OCI-LY1 (cell line): Measurements from ENCODE around the gene HIVEP1.

Source experiments
- H2AFZ ChIP-seq: fragments of 200-600 bp; sonication (generic), shearing (Covaris generic); 2 replicates; pipeline ENCODE4 v1.6.0; 2014; ENCODE audit warnings: antibody characterized with exemption, mild to moderate bottlenecking, low read length
- H3F3A ChIP-seq: fragments of 200-600 bp; sonication (generic), shearing (Covaris generic); 2 replicates; pipeline ENCODE4 v1.6.0; 2014; ENCODE audit warnings: mild to moderate bottlenecking, antibody characterized with exemption, low read length, moderate library complexity; ENCODE audit not compliant: insufficient read depth
- H3K27ac ChIP-seq: fragments of 200-600 bp; sonication (generic); 2 replicates; pipeline ENCODE4 v1.5.1; 2014; ENCODE audit warnings: low read length, mixed run types, mild to moderate bottlenecking, low read depth; ENCODE audit not compliant: poor library complexity, severe bottlenecking
- H3K27me3 ChIP-seq: fragments of 200-600 bp; sonication (generic); 2 replicates; pipeline ENCODE4 v1.6.0; 2014; ENCODE audit warnings: antibody characterized with exemption, mild to moderate bottlenecking, low read length, moderate library complexity; ENCODE audit not compliant: insufficient read depth
- H3K36me3 ChIP-seq: fragments of 200-600 bp; sonication (generic); 2 replicates; pipeline ENCODE4 v1.6.1; 2014; ENCODE audit warnings: mild to moderate bottlenecking, antibody characterized with exemption, low read length, moderate library complexity, mixed read lengths; ENCODE audit not compliant: insufficient read depth
- H3K4me1 ChIP-seq: fragments of 200-600 bp; sonication (generic); 2 replicates; pipeline ENCODE4 v1.5.1; 2014; ENCODE audit warnings: mild to moderate bottlenecking, low read length, moderate library complexity; ENCODE audit not compliant: insufficient read depth, severe bottlenecking
- H3K4me2 ChIP-seq: fragments of 200-600 bp; sonication (generic), shearing (Covaris generic); 2 replicates; pipeline ENCODE4 v1.6.1; 2014; ENCODE audit warnings: low read length
- H3K4me3 ChIP-seq: fragments of 200-600 bp; sonication (generic); 2 replicates; pipeline ENCODE4 v1.5.1; 2014; ENCODE audit warnings: low read length, low read depth, mild to moderate bottlenecking, mixed read lengths; ENCODE audit not compliant: poor library complexity, severe bottlenecking
- H3K79me2 ChIP-seq: fragments of 200-600 bp; shearing (Covaris generic); 2 replicates; pipeline ENCODE4 v1.6.1; 2016; ENCODE audit warnings: mixed run types, low read length, mixed read lengths; ENCODE audit not compliant: insufficient read depth
- H3K9ac ChIP-seq: fragments of 200-600 bp; sonication (generic), shearing (Covaris generic); 2 replicates; pipeline ENCODE4 v1.6.1; 2014; ENCODE audit warnings: mild to moderate bottlenecking, low read length, mixed read lengths
- H3K9me2 ChIP-seq: fragments of 200-600 bp; sonication (generic), shearing (Covaris generic); 2 replicates; pipeline ENCODE4 v1.6.1; 2014; ENCODE audit warnings: low read depth, mild to moderate bottlenecking, low read length, mixed read lengths
- H3K9me3 ChIP-seq: fragments of 200-600 bp; shearing (Covaris generic); 2 replicates; pipeline ENCODE4 v1.6.1; 2014; ENCODE audit warnings: low read length, mixed read lengths
- H4K20me1 ChIP-seq: fragments of 200-600 bp; sonication (generic), shearing (Covaris generic); 2 replicates; pipeline ENCODE4 v1.6.0; 2016; ENCODE audit warnings: mild to moderate bottlenecking, low read length; ENCODE audit not compliant: insufficient read depth
- CTCF ChIP-seq: fragments of 200-600 bp; sonication (generic), shearing (Covaris generic); IDR thresholded peaks from 2 replicates; pipeline ENCODE4 v1.5.1; 2017; ENCODE audit warnings: mild to moderate bottlenecking, antibody characterized with exemption, low read length, moderate library complexity, mixed read lengths
- EZH2 ChIP-seq: fragments of 200-600 bp; sonication (generic), shearing (Covaris generic); IDR thresholded peaks from 2 replicates; pipeline ENCODE4 v1.8.0; 2017; ENCODE audit warnings: borderline replicate concordance, mixed run types, mild to moderate bottlenecking, antibody characterized with exemption, low read length, moderate library complexity, mixed read lengths

The HIVEP1 gene

DNA sequence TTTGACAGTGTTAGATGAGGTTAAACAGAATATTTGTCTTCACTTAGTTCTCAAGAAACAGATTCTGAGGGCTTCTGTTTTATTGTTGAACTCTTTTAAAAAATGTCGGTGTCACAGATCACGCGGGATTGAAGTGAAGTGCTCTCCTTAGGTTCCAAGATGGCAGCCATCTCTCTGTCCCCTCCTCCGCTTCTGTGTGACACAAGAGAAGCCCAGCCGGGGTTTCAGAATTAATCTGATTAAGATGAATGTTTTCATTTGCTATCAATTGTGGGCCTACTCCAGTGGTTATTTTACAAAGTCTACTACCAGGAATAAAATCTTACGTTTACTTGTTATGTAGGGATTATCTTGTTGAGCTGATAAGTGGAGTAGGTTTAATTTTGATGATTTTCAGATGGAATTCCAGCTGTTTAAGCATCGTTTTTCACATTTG lies 10.9 kb downstream of the HIVEP1 start:
- no peaks in the 10 kb centered on the region for H3K4me1 ChIP-seq
- H2AFZ ChIP-seq = no peak overlapping the region
- no peak overlapping the region for H3K9ac ChIP-seq
- no peak overlapping the region for H3K4me2 ChIP-seq
- no peak overlapping the region for H3K4me3 ChIP-seq
- H3K79me2 ChIP-seq = peaks cover 78% of the 10 kb centered on the region
- 0 out of 2 replicates have a peak, but pooled peaks cover 6% of the 10 kb centered on the region for H3K9me3 ChIP-seq
- H3K27ac ChIP-seq = no peak overlapping the region
- no peaks in the 10 kb centered on the region for H4K20me1 ChIP-seq
- no peaks in the 10 kb centered on the region; the same call in 1 of the 2 replicates for H3F3A ChIP-seq
- H3K27me3 ChIP-seq = no peaks in the 10 kb centered on the region
- peaks cover 98% of the 10 kb centered on the region for H3K36me3 ChIP-seq
- no peaks in the 10 kb centered on the region for H3K9me2 ChIP-seq
- TF ChIP-seq EZH2 = no peak
- no peak for TF ChIP-seq CTCF

GRCh38 chr6:12024216-12024615 lies 12.1 kb downstream of the HIVEP1 start:
- H3K4me2 ChIP-seq = no peak overlapping the region
- H3K9me2 ChIP-seq = no peaks in the 10 kb centered on the region
- H2AFZ ChIP-seq = no peak overlapping the region
- no peaks in the 10 kb centered on the region; the same call in 1 of the 2 replicates for H3F3A ChIP-seq
- no peaks in the 10 kb centered on the region for H3K4me1 ChIP-seq
- peaks cover 84% of the 10 kb centered on the region for H3K79me2 ChIP-seq
- H3K27me3 ChIP-seq = no peaks in the 10 kb centered on the region
- H3K9me3 ChIP-seq = 0 out of 2 replicates have a peak, but pooled peaks cover 7% of the 10 kb centered on the region
- no peak overlapping the region for H3K4me3 ChIP-seq
- no peaks in the 10 kb centered on the region for H4K20me1 ChIP-seq
- H3K9ac ChIP-seq = no peak overlapping the region
- peaks cover 98% of the 10 kb centered on the region for H3K36me3 ChIP-seq
- TF ChIP-seq CTCF (no peak), EZH2 (no peak)
- no peak overlapping the region for H3K27ac ChIP-seq

DNA sequence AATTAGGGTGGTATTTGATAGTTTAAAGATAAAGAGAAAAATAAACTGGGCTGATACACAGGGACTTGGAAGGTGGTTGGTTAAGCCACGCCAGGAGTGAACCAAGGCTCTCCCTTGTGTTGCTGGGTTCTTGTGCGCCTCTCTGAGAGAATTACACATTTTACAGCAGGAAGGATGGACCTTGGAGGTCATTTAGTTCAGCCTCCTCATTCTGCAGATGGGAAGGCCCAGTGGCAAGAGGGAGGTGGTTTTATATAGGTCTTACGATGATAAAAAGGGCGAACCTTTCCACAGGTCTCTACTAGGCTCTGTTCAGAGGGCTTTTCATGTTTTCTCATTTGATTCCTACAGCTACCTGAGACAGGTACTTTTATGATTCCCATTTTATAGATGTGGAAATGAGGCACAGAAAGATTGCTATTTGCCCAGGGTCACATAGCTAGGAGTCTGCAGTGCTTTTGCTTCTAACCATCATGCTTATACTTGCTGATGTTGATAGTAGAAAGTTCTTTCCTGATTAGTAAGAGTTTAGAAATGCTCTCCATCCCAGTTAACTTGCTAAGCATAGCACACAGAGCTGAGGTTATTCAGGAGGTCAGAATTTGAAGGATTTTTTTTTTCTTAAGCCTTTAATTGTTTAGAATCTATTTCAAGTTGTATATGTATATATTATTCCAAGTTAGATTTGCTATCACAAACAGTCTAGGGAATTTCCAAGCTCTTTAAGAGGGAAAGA lies 12.8 kb downstream of the HIVEP1 start:
- TF ChIP-seq CTCF (no peak), EZH2 (no peak)
- Histone ChIP-seq H3K9ac (no peak overlapping the region), H3K36me3 (peaks cover 98% of the 10 kb centered on the region), H3K79me2 (peaks cover 87% of the 10 kb centered on the region), H3K27ac (no peak overlapping the region), H3K9me3 (peaks cover 10% of the 10 kb centered on the region; the same call in 1 of the 2 replicates), H2AFZ (no peak overlapping the region), H3K27me3 (no peaks in the 10 kb centered on the region), H3K4me3 (no peak overlapping the region), H3K9me2 (no peaks in the 10 kb centered on the region), H3K4me2 (no peak overlapping the region), H3K4me1 (no peaks in the 10 kb centered on the region), H4K20me1 (no peaks in the 10 kb centered on the region), H3F3A (no peaks in the 10 kb centered on the region; the same call in 1 of the 2 replicates)
